T-helper 9 cell (primary cell): Measurements from ENCODE around the gene PLB1.

ENCODE experiments used
- DNase-seq: peaks from one replicate; pipeline ENCODE4 v3.0.0-alpha.2; 2020

Gene PLB1

GRCh38 chr2:28673338-28673737 is 177.5 kb downstream of the PLB1 start:
- DNase-seq = no peak

GRCh38 chr2:28674062-28674712 is 178.3 kb downstream of the PLB1 start:
- DNase-seq = no peak

GRCh38 chr2:28674713-28675068 is 178.8 kb downstream of the PLB1 start:
- no peak for DNase-seq

DNA sequence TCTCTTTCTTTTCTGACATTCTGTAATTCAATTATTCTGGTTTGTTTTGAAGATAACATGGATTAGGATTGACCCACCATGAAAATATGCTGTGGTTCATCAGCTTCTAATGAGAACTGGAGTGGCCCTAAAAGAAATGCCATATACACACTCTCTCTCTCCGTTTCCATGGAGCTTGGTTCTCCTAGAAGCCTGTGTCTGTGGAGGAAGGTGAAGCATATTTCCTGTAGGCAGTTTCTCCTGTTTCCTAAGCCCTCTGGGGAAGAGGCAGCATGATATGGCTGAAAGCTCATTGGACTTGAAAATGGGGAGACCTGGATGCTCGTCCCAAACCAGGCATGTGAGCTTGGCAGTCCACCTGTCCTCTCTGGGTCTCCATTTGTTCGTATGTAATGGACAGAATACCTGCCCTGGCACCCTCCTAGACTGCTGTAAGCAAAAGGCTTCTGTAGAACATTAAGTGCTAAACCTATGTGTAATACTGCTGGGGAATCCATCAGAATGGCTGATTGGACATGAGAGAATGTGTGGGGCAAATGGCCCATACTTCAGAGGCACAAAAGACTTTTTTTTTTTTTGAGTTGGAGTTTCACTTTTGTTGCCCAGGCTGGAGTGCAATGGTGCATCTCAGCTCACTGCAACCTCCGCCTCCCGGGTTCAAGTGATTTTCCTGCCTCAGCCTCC is 180.4 kb downstream of the PLB1 start:
- no peak for DNase-seq

GRCh38 chr2:28678175-28678855 is 182.5 kb downstream of the PLB1 start:
- DNase-seq = no peak

- DNase-seq = no peak
Observed at GRCh38 chr2:28678944-28679343, 183.1 kb downstream of the PLB1 start.

GRCh38 chr2:28680657-28681056 is 184.8 kb downstream of the PLB1 start:
- DNase-seq = no peak

GRCh38 chr2:28681158-28681571 is 185.3 kb downstream of the PLB1 start:
- peak; percentile 39 for DNase-seq

DNA sequence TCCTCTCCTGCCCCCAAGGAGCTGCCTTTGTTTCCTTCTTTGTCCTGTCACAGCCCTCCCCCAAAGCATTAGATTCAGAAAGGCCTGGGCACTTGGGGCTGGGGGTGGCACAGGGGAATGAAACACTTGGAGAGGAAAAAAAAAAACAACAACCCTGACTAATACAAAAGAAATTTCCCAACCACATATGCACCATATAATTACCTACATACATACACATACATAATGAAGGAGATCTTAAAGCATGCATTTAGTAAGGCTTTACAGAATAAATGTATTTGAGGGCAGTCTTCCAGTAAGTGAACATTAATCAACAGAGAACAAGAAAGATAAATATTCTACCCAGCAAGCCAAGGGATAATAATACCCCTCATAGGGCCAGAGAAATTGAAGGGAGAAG is 185.7 kb downstream of the PLB1 start:
- DNase-seq = no peak

GRCh38 chr2:28683100-28683706 is 187.3 kb downstream of the PLB1 start:
- no peak for DNase-seq

DNA sequence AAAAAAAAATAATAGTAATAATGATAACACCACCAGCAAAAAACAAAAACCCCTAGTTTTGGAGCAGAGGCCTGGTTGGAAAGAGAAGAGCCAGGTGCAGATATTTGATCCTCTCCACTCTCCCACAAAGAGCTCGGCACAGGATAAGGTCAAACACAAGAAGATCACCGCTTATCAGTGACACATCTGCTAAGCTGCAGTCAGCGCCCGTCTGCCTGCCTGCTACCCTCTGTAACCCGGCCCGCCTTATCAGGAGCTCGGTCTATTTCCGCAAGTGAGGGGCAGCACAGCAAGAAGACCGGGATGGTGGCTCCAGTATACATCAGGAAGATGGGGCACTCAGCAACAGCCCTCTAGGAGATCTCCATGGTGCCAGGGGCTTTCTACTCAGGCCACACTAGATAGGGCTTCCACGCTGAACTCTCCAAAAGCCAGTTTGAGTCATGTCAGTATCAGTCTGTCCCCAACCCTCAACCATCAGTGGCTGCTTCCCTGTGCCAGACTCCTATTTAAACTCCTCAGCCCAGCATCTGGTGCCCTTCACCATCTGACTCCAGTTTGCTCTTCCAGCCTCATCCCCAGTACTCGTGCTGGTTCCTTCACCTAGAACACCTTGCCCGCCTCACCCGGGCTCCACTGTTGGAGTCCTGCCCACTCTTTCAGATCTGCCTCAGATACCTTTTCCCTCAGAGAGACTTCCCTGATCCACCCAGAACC is 188.4 kb downstream of the PLB1 start:
- DNase-seq = no peak

- DNase-seq = no peak
Observed at GRCh38 chr2:28687171-28687570, 191.3 kb downstream of the PLB1 start.

DNA sequence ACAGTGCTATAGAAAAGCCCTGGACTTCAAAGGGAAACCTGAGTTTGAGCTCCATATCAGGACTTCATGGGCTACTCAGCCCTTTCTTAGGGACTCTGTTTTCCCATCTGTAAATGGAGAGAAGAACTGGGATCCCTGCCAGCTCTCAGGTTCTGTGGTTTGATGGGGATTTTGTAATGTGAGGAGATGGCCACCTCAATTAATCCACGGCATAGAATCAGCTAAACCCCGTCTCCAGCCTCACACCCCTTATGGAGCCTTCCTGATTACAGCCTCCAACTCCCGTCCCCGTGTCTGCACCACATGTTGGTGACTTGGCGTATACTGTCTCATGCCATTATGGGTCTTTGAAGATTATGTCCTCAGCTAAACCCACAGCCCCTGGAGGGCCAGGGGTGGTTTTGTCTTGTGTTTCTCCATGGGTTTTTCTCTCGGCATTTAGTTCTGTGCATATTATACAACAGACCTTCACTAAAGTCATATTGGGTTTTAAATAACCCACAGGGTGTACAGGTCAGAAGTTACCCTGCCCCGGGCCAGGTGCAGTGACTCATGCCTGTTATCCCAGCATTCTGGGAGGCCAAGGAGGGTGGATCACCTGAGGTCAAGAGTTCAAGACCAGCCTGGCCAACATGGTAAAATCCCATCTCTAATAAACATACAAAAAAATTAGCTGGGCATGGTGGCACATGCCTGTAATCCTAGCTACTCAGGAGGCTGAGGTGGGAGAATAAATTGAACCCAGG is 192.0 kb downstream of the PLB1 start:
- DNase-seq = no peak

- no peak for DNase-seq
Observed at GRCh38 chr2:28688818-28689217, 193.0 kb downstream of the PLB1 start.

DNA sequence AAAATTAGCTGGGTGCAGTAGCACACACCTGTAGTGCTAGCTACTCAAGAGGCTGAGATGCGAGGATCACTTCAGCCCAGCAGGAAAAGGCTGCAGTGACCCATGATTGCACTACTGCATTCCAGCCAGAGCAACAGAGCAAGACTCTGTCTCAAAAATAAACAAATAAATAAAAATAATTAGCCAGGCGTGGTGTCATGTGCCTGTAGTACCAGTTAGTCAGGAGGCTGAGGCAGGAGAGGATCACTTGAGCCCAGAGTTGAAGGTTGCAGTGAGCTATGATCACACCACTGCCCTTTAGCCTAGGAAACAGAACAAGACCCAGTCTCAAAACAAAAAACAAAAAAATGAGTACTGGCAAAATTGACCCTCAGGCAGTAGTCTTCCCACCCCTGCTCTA is 193.9 kb downstream of the PLB1 start:
- no peak for DNase-seq

- no peak for DNase-seq
Observed at GRCh38 chr2:28692411-28692810, 196.6 kb downstream of the PLB1 start.

GRCh38 chr2:28693223-28693622 is 197.4 kb downstream of the PLB1 start:
- DNase-seq = no peak
